K562 (cell line): ENCODE measurements around the gene ATP9B. TPM values are rescaled to one million over a fixed set of nuclear protein-coding genes. Genes with fewer than 3 reads are reported as not detected.

Source experiments
- ATAC-seq: fragments of 200-7000 bp; cut with Tn5 transposase; 3 replicates; pipeline ENCODE4 v1.9.1; 2020; ENCODE audit warnings: moderate library complexity
- BruUV-seq: library from RNA; stranded (reverse); fragments of 400-500 nt; replicated peaks from 2 replicates; lab custom pipeline; 2021; lab: Mats Ljungman, UMichigan
- CTCF ChIA-PET: fragments of 300-600 bp; formaldehyde crosslinking; extraction: SDS; loops from one replicate; lab custom pipeline; 2021; ENCODE audit warnings: low intra/inter-chr PET ratio; lab: Yijun Ruan, JAX
- POLR2A ChIA-PET: fragments of 300-600, 350-650 bp; sonication (Branson Sonifier 250); formaldehyde crosslinking; extraction: SDS; loops from one replicate; lab custom pipeline; 2021; ENCODE audit warnings: antibody characterized with exemption, inconsistent platforms; lab: Yijun Ruan, JAX
- DNase-seq, 4 experiments: peaks; one replicate each; pipeline versions ENCODE4 v3.0.0 to v3.0.0-alpha.2; 2011 to 2018; ENCODE audit warnings: low spot score in 3 of 4, mixed read lengths in 3 of 4; ENCODE audit errors: extremely low read depth in 1 of 4
- FAIRE-seq: peaks from 2 replicates; lab custom pipeline; 2011; peaks lifted over from hg19 to GRCh38; lab: Jason Lieb, UNC
- H2AFZ ChIP-seq: 2 replicates; pipeline ENCODE4 v1.6.0; 2011; ENCODE audit warnings: low read depth, low read length, control low read depth, inconsistent platforms
- H3K27ac ChIP-seq: fragments of 200-600 bp; 3 replicates; pipeline ENCODE4 v1.8.0; 2011; ENCODE audit warnings: low read depth, mild to moderate bottlenecking, control low read depth, inconsistent platforms, low read length, moderate library complexity, mixed read lengths; ENCODE audit errors: extremely low read depth
- H3K27me3 ChIP-seq, 2 experiments: fragments of 300-600 bp in 1 of 2; 2 replicates in 1 of 2; 3 replicates in 1 of 2; pipeline versions ENCODE4 v1.6.0 to v1.8.0; 2011; ENCODE audit warnings: inconsistent platforms in 2 of 2, low read length in 2 of 2, mild to moderate bottlenecking in 1 of 2, mixed read lengths in 1 of 2, moderate library complexity in 1 of 2; ENCODE audit not compliant: control insufficient read depth in 2 of 2, insufficient read depth in 2 of 2
- H3K36me3 ChIP-seq: fragments of 300-600 bp; 3 replicates; pipeline ENCODE4 v1.8.0; 2011; ENCODE audit warnings: mild to moderate bottlenecking, low read length, inconsistent platforms; ENCODE audit not compliant: control insufficient read depth, insufficient read depth
- H3K4me1 ChIP-seq, 2 experiments: fragments of 200-600 bp in 1 of 2; replicated peaks in 1 of 2; 2 replicates in 1 of 2; 3 replicates in 1 of 2; pipeline versions ENCODE4 v1.5.1 to v1.8.0; 2011; ENCODE audit warnings: inconsistent platforms in 2 of 2, low read length in 2 of 2, mild to moderate bottlenecking in 1 of 2, mixed read lengths in 1 of 2, moderate library complexity in 1 of 2; ENCODE audit not compliant: control insufficient read depth in 2 of 2, insufficient read depth in 2 of 2
- H3K4me2 ChIP-seq: 2 replicates; pipeline ENCODE4 v1.6.1; 2011; ENCODE audit warnings: low read length, control low read depth, inconsistent platforms, mixed read lengths; ENCODE audit not compliant: insufficient read depth
- H3K4me3 ChIP-seq: fragments of 200-600 bp; sonication (generic), shearing (Covaris generic); 2 replicates; pipeline ENCODE4 v1.5.1; 2016; ENCODE audit warnings: control low read depth, inconsistent platforms
- H3K79me2 ChIP-seq: fragments of 200-600 bp; 3 replicates; pipeline ENCODE4 v1.8.0; 2011; ENCODE audit warnings: low read length, inconsistent platforms; ENCODE audit not compliant: control insufficient read depth, insufficient read depth
- H3K9ac ChIP-seq, 2 experiments: 2 replicates each; pipeline versions ENCODE4 v1.6.0 to v1.6.1; 2011; ENCODE audit warnings: low read depth in 2 of 2, low read length in 2 of 2, control low read depth in 1 of 2, inconsistent platforms in 1 of 2, mild to moderate bottlenecking in 1 of 2, mixed read lengths in 1 of 2; ENCODE audit not compliant: insufficient read depth in 1 of 2
- H3K9me1 ChIP-seq: one replicate; pipeline ENCODE4 v1.6.0; 2011; ENCODE audit warnings: inconsistent platforms, mild to moderate bottlenecking, low read length, moderate library complexity; ENCODE audit not compliant: control insufficient read depth, insufficient read depth
- H3K9me3 ChIP-seq: replicated peaks from 2 replicates; pipeline ENCODE4 v1.5.1; 2011; ENCODE audit warnings: low read depth, low read length, inconsistent platforms; ENCODE audit not compliant: control insufficient read depth, insufficient read depth
- H4K20me1 ChIP-seq: replicated peaks from 2 replicates; pipeline ENCODE4 v1.6.1; 2011; ENCODE audit warnings: low read length, inconsistent platforms, mixed read lengths; ENCODE audit not compliant: control insufficient read depth, insufficient read depth
- ARID1B ChIP-seq: fragments of 450-650 bp; IDR thresholded peaks from 2 replicates; pipeline ENCODE4 v1.6.1; 2016; ENCODE audit warnings: antibody characterized with exemption, mild to moderate bottlenecking, inconsistent platforms
- CBFA2T3 ChIP-seq: fragments of 450-650 bp; IDR thresholded peaks from 2 replicates; pipeline ENCODE4 v1.6.1; 2017
- CEBPB ChIP-seq: fragments of 450-650 bp; IDR thresholded peaks from 2 replicates; pipeline ENCODE4 v1.6.1; 2016; ENCODE audit warnings: missing genetic modification characterization, missing compliant biosample characterization
- CEBPG ChIP-seq, 3 experiments: fragments of 200-800 bp in 1 of 3; sonication (Bioruptor generic) in 1 of 3; sonication (generic) in 1 of 3; formaldehyde crosslinking in 1 of 3; IDR thresholded peaks in 2 of 3; conservative IDR thresholded peaks in 1 of 3; 2 replicates each; pipeline versions ENCODE4 v1.6.1 to v1.8.0; 2016 to 2022; ENCODE audit warnings: missing compliant biosample characterization in 2 of 3, missing genetic modification characterization in 2 of 3, mild to moderate bottlenecking in 1 of 3, missing genetic modification reagents in 1 of 3
- GTF3C2 ChIP-seq: IDR thresholded peaks from 3 replicates; pipeline ENCODE4 v1.6.1; 2011; ENCODE audit warnings: borderline replicate concordance, mild to moderate bottlenecking, moderate library complexity; ENCODE audit not compliant: insufficient read length; ENCODE audit errors: extremely low read depth
- HBP1 ChIP-seq: fragments of 450-650 bp; formaldehyde crosslinking; IDR thresholded peaks from 2 replicates; pipeline ENCODE4 v1.4.0; 2022; ENCODE audit warnings: missing genetic modification characterization
- SETDB1 ChIP-seq: IDR thresholded peaks from one replicate; pipeline ENCODE4 v1.6.1; 2012; ENCODE audit warnings: low read length, control low read depth, inconsistent platforms
- SOX6 ChIP-seq: fragments of 450-650 bp; IDR thresholded peaks from 2 replicates; pipeline ENCODE4 v1.6.1; 2014; ENCODE audit warnings: mild to moderate bottlenecking
- TCF3 ChIP-seq: sonication (generic); formaldehyde crosslinking; IDR thresholded peaks from 2 replicates; pipeline ENCODE4 v1.4.0; 2020; ENCODE audit warnings: mild to moderate bottlenecking, missing genetic modification reagents
- ZBTB5 ChIP-seq: fragments of 450-650 bp; IDR thresholded peaks from 2 replicates; pipeline ENCODE4 v1.6.1; 2017; ENCODE audit warnings: antibody characterized with exemption
- ZNF316 ChIP-seq: fragments of 450-650 bp; IDR thresholded peaks from 2 replicates; pipeline ENCODE4 v1.6.1; 2016
- WGBS: fragments of 100-300 bp; shearing (Covaris generic); methylation state at CpG from one replicate; pipeline ENCODE4 v1.1.6; 2016; ENCODE audit warnings: low coverage, mixed read lengths; ENCODE audit not compliant: insufficient coverage; ENCODE audit errors: missing lambda C conversion rate; 5-methylcytosine and 5-hydroxymethylcytosine counted together
- in situ Hi-C: fragments of 300-500 bp; cut with MboI; formaldehyde crosslinking; loops from 4 replicates; pipeline ENCODE4 v1.15.0; 2018; ENCODE audit warnings: inconsistent platforms, mixed read lengths
- intact Hi-C: fragments of 100-400 bp; cut with micrococcal nuclease; formaldehyde crosslinking; loops from 2 replicates; pipeline ENCODE4 v1.14.2; 2022
- polyA plus RNA-seq, 8 experiments: library from polyadenylated mRNA; depleted of rRNA in 4 of 8; stranded (reverse) in 5 of 8; unstranded in 3 of 8; fragments of >200 nt; fragmentation: Nextera tagmentation in 2 of 8; fragmentation: Illumina TruSeq in 1 of 8; extraction: Ambion mirVana in 2 of 8; extraction: Trizol in 1 of 8; gene quantifications; 2 replicates each; pipeline versions ENCODE4 v1.2.1 to v1.2.3, GENCODE V29; 2011 to 2014; ENCODE audit warnings: inconsistent platforms in 1 of 8, missing spikeins in 1 of 8
- total RNA-seq, 7 experiments: library from RNA; depleted of rRNA in 6 of 7; stranded (reverse); fragments of >200 nt in 6 of 7; fragmentation: Illumina TruSeq in 2 of 7; extraction: Trizol in 2 of 7; gene quantifications; 2 replicates each; pipeline versions ENCODE4 v1.2.1 to v1.2.3, GENCODE V29; 2011 to 2021; ENCODE audit warnings: low replicate concordance in 1 of 7

ATP9B gene
- total and polyA plus RNA-seq, 9 of the 15 experiments (the other 6 are each of a cell fraction or from before 2014, with no cell fraction given), result 0.66 to 13.2 (median 7.9) TPM

- TF ChIP-seq ZBTB5, result no peak
- TF ChIP-seq GTF3C2, result no peak
- TF ChIP-seq ZNF316, result no peak
These were observed 141.1 kb downstream of the ATP9B start (continued) for GRCh38 chr18:79210002-79210910.

- no peak overlapping the region for H3K4me2 ChIP-seq
- no peak for ATAC-seq
- TF ChIP-seq HBP1 (CRISPR knock-in tag), result no peak
- no peak for TF ChIP-seq CEBPG (CRISPR knock-in tag; IDR thresholded peaks at IDR 0.05)
- TF ChIP-seq CEBPG (tag; conservative IDR thresholded peaks at IDR 0.05 in 1 of 2, IDR thresholded peaks at IDR 0.05 in 1 of 2), result peak; percentile 50 to 83; a peak in 3 of 4 replicates
- TF ChIP-seq TCF3 (CRISPR knock-in tag), result peak; percentile 14; the same call in 1 of the 2 replicates
- TF ChIP-seq SOX6, result no peak
- TF ChIP-seq CEBPB (tag), result peak; percentile 96
- TF ChIP-seq ARID1B, result peak; percentile 26
- peak; percentile 17; the same call in 1 of the 2 replicates for TF ChIP-seq CBFA2T3
- no peak for TF ChIP-seq SETDB1
- no peaks in the 10 kb centered on the region for H3K79me2 ChIP-seq
- BruUV-seq, result no TSS peak
- no peak overlapping the region for H3K4me3 ChIP-seq
- no peak overlapping the region for H3K27ac ChIP-seq
- CTCF ChIA-PET, result no interaction called here
- no peaks in the 10 kb centered on the region for H3K9me3 ChIP-seq
- peaks cover 0 to 5% of the 10 kb centered on the region in 2 experiments; a peak in 2 of 5 replicates for H3K4me1 ChIP-seq
- 46% methylated on average over 5 of the region's 5 CpGs for WGBS
- H4K20me1 ChIP-seq, result no peaks in the 10 kb centered on the region
- POLR2A ChIA-PET, result no interaction called here
- H3K9me1 ChIP-seq, result no peaks in the 10 kb centered on the region
- intact Hi-C loops, result no loop called here
- no peak overlapping the region for H2AFZ ChIP-seq
- DNase-seq, result no peak
- FAIRE-seq, result no peak
- in situ Hi-C loops, result no loop called here
- peaks cover 6% of the 10 kb centered on the region; the same call in 1 of the 3 replicates for H3K36me3 ChIP-seq
- H3K27me3 ChIP-seq, result no peaks in the 10 kb centered on the region
- no peak overlapping the region for H3K9ac ChIP-seq
These were observed 142.7 kb downstream of the ATP9B start for GRCh38 chr18:79211844-79212243.
